Activated naive CD8-positive, alpha-beta T cell treated with anti-CD3 and anti-CD28 coated beads, Interleukin-2, amount 50 U/mL, for 16 hours (primary cell): ENCODE results near the gene PDS5A.
"Not testable (repeated sequence)": the region's sequence is repeated elsewhere in the genome, so short reads cannot be mapped to it uniquely, and the experiment has no call there.

Experiments
- DNase-seq: peaks from one replicate; pipeline ENCODE4 v3.0.0-alpha.2; 2020; ENCODE audit warnings: low read depth, low spot score

The PDS5A gene

GRCh38 chr4:39825090-39825489 is 152.6 kb downstream of the PDS5A start:
- DNase-seq, result no peak

- no peak for DNase-seq
These were observed 154.5 kb downstream of the PDS5A start for GRCh38 chr4:39823191-39823590.

- no peak for DNase-seq
These were observed 155.0 kb downstream of the PDS5A start for GRCh38 chr4:39822662-39823061.

- no peak for DNase-seq
These were observed 155.8 kb downstream of the PDS5A start for GRCh38 chr4:39821951-39822350.

- DNase-seq, result no peak
These were observed 157.5 kb downstream of the PDS5A start for GRCh38 chr4:39820186-39820585.

- no peak for DNase-seq
These were observed 159.1 kb downstream of the PDS5A start for GRCh38 chr4:39818646-39819045.

GRCh38 chr4:39814403-39815185 is 163.1 kb downstream of the PDS5A start:
- DNase-seq, result no peak

- DNase-seq, result not testable (repeated sequence)
These were observed 163.9 kb downstream of the PDS5A start for GRCh38 chr4:39813761-39814160.

- not testable (repeated sequence) for DNase-seq
These were observed 164.7 kb downstream of the PDS5A start for GRCh38 chr4:39813033-39813432.

- DNase-seq, result no peak
These were observed 165.2 kb downstream of the PDS5A start for GRCh38 chr4:39812500-39812899.

- DNase-seq, result no peak
These were observed 169.4 kb downstream of the PDS5A start for GRCh38 chr4:39808231-39808749.

GRCh38 chr4:39802005-39802404 is 175.7 kb downstream of the PDS5A start:
- DNase-seq, result no peak

- DNase-seq, result not testable (repeated sequence)
These were observed 184.7 kb downstream of the PDS5A start for GRCh38 chr4:39792976-39793375.

- no peak for DNase-seq
These were observed 185.2 kb downstream of the PDS5A start for GRCh38 chr4:39792529-39792928.

GRCh38 chr4:39792128-39792527 is 185.6 kb downstream of the PDS5A start:
- no peak for DNase-seq

- DNase-seq, result no peak
These were observed 190.9 kb downstream of the PDS5A start for GRCh38 chr4:39786838-39787237.

GRCh38 chr4:39785083-39785482 is 192.6 kb downstream of the PDS5A start:
- DNase-seq, result no peak

GRCh38 chr4:39781988-39782387 is 195.7 kb downstream of the PDS5A start:
- not testable (repeated sequence) for DNase-seq
